Cardiac fibroblast (primary cell): ENCODE data around the gene TLCD3B.

Experiments used
- DNase-seq, 2 donors: peaks; one replicate each; pipeline versions ENCODE4 v3.0.0 to v3.0.0-alpha.2; 2010; ENCODE audit warnings: low read depth in 2 of 2
- H3K4me3 ChIP-seq, 2 donors: replicated peaks in 1 of 2; 1 replicate in 1 of 2; 2 replicates in 1 of 2; pipeline ENCODE4 v1.5.1; 2011; ENCODE audit warnings: low read depth in 2 of 2, low read length in 2 of 2, mild to moderate bottlenecking in 2 of 2, moderate library complexity in 1 of 2
- TF ChIP-seq, protein P1 (sequence below): IDR thresholded peaks from one replicate; pipeline ENCODE4 v1.5.1; 2011; ENCODE audit warnings: low read depth, mild to moderate bottlenecking, low read length, inconsistent platforms

TLCD3B gene

DNA sequence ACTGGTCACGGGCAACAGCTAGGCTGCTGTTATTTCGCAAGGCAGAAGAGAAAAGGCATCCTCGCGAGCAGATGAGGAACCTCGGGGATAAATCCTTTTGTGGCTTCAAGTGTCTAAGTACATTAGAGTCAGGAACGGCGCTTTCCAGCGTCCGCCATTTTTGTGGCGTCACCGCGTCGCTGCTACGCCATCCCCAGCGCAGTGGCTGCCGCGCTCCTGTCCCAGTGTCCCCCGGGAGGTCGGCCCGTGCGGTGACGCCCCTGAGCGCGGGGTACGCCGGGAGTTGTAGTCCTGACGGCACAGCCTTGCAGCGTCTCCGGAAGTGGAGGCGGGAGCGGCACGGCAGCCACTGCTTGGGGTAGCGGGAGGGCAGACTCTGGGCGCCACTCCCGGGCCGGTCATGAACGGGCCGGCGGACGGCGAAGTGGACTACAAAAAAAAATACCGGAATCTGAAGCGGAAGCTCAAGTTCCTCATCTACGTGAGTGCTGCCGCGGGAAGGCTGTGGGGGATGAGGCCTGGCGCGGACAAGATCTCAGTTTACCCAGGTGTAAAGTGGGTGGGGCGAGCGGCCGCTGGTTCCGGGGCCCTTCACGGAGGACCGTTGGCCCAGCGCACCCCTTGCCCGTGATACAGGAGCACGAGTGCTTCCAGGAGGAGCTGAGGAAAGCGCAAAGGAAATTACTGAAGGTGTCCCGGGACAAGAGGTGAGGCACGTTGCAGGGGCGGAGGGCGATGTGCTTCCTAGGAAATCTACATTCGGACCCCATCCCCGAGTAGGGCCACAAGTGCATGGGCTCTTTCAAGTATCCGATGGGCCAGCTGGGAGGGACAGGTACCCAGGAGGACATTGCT lies 34.9 kb downstream of the TLCD3B start, which contains the start of gene INO80E:
Gene INO80E, plus strand, starts transcription at position 331 of the 855 bp plus-strand sequence. Its CDS starts 70 bp downstream, at position 401.
- peak within 1 kb of the TSS; percentile 88 to 93 for H3K4me3 ChIP-seq
- peak; percentile 94 to 95 for DNase-seq

DNA sequence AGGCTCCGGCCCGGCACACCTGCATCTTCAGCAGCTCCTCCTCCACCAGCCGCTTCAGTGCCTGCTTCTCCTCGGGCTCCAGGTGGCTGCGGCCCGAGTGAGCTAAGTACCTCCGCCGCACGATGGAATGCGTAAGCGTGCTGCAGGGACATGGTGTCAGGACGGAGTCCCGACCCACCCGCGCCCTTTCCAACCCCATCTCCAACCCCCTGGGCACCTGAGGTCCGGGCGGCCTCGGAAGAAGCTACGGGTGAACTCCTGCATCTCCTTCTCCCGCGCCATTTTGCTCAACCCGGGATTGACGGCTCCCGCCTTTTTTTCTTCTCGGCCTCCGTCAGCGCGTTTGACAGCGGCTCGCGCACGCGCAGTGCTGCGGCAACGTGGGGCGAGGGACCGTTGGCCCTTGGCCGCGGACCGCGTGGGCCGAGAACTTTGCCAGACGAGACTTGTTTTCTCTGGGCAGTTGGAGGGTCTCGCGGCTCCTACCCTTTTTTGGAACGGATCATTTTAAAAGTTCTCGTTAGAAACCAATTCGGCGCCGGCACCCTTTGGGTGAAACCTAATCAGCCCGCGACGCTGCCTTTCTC lies 35.7 kb downstream of the TLCD3B start, which contains the start of gene HIRIP3:
Gene HIRIP3, minus strand, starts transcription at position 294 of the 587 bp plus-strand sequence. Its CDS starts 12 bp downstream, at position 282.
- DNase-seq = peak; percentile 81 to 84
- TF ChIP-seq, protein P1, sequence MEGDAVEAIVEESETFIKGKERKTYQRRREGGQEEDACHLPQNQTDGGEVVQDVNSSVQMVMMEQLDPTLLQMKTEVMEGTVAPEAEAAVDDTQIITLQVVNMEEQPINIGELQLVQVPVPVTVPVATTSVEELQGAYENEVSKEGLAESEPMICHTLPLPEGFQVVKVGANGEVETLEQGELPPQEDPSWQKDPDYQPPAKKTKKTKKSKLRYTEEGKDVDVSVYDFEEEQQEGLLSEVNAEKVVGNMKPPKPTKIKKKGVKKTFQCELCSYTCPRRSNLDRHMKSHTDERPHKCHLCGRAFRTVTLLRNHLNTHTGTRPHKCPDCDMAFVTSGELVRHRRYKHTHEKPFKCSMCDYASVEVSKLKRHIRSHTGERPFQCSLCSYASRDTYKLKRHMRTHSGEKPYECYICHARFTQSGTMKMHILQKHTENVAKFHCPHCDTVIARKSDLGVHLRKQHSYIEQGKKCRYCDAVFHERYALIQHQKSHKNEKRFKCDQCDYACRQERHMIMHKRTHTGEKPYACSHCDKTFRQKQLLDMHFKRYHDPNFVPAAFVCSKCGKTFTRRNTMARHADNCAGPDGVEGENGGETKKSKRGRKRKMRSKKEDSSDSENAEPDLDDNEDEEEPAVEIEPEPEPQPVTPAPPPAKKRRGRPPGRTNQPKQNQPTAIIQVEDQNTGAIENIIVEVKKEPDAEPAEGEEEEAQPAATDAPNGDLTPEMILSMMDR = no peak
- peak within 1 kb of the TSS; percentile 88 to 93 for H3K4me3 ChIP-seq

More for the DNA sequence above, 34.9 kb downstream of the TLCD3B start, which contains the start of gene INO80E:
- TF ChIP-seq, protein P1 = no peak

DNA sequence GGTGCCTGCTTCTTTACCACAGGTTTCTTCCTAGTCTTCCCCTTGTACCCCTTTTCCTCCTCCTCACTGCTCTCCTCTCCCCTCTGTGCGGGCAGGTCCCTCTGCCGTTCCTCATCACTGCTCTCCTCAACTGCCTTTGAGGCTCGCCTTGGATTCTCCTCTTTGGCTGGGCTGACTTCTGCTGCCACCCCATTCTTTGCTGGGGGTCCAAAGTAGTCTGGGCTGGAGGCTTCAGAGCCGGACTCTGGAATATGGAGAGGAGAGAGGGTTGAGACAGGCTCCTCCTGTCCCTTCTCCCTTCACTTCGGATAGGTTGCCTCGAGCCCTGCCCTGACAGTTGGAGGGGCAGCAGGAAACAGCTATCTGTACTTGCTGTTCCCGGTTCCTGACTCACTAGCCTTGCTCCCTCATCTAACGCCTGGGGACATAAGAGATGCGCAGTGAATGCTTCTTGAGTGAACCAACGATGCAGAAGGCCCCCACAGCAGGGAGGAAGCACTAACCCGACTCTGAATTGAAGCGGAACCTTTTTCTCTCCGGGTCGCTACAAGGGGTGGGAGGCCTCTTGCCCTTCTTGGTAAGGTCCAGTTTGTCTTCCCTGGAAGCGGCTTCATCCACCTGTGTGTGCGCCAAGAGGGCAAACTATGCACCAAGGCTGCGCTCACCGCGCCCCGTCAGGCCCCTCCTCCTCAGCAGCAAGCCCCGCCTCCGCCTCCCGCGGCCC lies 36.3 kb downstream of the TLCD3B start:
- TF ChIP-seq, protein P1 = no peak
- peak; percentile 53 to 74 for DNase-seq
- H3K4me3 ChIP-seq = peak overlapping the region; percentile 88 to 93

DNA sequence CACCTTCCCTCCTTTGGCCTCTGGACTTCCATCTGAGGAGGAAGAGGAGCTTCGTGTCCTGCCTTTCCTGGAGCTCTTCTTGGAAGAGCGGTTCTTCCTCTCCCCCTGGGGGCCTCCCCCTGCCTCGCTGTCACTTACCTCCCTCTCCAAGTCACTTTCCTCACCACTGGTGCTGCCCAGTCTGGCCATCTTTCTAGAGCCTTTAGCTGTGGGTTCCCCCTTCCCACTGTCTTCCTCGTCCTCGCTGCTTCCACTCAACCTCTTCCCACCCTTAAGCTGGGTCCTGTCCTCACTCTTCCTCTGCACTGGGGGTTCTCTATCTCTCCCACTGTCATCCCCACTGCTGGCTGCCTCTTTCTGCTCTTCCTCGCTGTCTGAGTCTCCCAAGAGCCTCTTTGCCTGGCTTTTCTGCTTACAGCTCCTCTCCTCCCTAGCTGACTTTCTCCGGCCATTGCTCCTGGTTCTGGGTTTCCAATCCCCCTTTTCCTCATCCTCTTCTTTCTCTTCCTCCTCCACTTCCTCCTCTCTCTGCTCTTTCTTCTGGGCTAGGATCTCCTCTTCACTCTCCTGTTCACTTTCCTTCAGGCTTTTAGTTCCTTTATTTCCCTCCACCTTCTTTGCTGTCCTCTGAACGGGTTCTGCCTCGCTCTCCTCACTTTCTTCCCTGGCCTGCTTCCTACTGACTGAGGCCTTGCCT lies 37.0 kb downstream of the TLCD3B start:
- H3K4me3 ChIP-seq = no peak overlapping the region
- TF ChIP-seq, protein P1 = no peak
- no peak for DNase-seq

DNA sequence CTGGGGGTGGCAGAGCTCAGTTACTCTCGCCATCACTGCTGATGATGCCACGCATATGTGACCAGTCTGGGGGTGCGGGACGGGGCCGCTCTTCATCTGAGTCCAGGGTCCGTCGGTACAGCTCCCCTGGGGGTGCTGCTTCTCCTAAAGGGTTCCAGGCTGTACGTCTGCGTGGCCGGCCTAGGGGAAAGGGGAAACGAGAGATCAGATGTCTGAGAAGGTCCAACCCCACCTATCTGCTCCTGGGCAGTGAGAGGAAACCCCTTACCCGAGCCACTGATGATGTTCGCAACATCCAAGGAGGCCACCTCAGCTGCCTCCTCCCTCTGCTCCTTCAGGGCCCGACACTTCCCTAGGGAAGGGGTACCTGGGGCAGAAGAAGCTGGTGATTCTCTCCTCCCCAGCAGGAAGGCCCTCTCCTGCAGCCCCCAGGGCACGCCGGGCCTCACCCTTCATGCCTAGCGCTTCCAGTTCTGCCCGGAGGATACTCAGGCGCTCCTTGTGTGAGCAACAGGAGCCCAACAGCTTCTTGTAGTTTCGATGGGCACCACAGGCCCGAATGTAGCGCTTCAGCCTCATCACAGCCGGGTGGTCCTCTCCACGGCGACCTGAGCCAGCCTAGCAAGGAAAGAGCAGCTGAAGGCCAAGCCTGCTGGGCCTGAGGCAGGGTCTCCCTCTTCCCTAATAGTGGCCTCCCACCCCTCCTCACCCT lies 37.7 kb downstream of the TLCD3B start:
- H3K4me3 ChIP-seq = no peak overlapping the region
- TF ChIP-seq, protein P1 = no peak
- DNase-seq = no peak
